ENCODE results near the gene FAM120AOS. TPM values are rescaled to one million over a fixed set of nuclear protein-coding genes. Genes with fewer than 3 reads are reported as not detected.

Gene FAM120AOS
- polyA plus RNA-seq, 2 of the 4 experiments (the other 2 are of a cell fraction): 37.1 to 85.3 TPM

- ATAC-seq (no peak), FAIRE-seq (no peak), DNase-seq (ENCODE audit: low read depth in 1 of 2, low spot score in 1 of 2) (no peak)
- WGBS (ENCODE audit: missing lambda C conversion rate): 53% methylated on average over 10 of the region's 10 CpGs
- H3K4me2 ChIP-seq: no peak overlapping the region
- POLR2A ChIA-PET: no interaction called here
- no peaks in the 10 kb centered on the region for H3K4me1 ChIP-seq
- CTCF ChIA-PET: no interaction called here
- TF ChIP-seq KDM1A (IDR thresholded peaks at IDR 0.05; ENCODE audit: low read depth): no peak
- peaks cover 28% of the 10 kb centered on the region for H3K9me3 ChIP-seq
- no peak overlapping the region for H3K4me3 ChIP-seq
- no peak overlapping the region for H3K27ac ChIP-seq
Observed at GRCh38 chr9:93422977-93423616, 30.3 kb downstream of the FAM120AOS start.

GRCh38 chr9:93419023-93419422 is 34.4 kb downstream of the FAM120AOS start:
- Histone ChIP-seq H3K9me3 (peaks cover 40% of the 10 kb centered on the region; the same call in 2 of the 3 replicates), H3K4me2 (no peak overlapping the region), H3K27ac (no peak overlapping the region), H3K4me3 (no peak overlapping the region), H3K4me1 (no peaks in the 10 kb centered on the region)
- DNase-seq (ENCODE audit: low read depth in 1 of 2, low spot score in 1 of 2): no peak
- no peak for FAIRE-seq
- ATAC-seq: no peak
- CTCF ChIA-PET: interaction anchor here (0.7 to 1.2 kb wide), 4 partner anchors 14 to 147 kb away, joined by 3 to 5 read pairs (median 4); no protein-coding TSS in a partner anchor
- POLR2A ChIA-PET: no interaction called here
- TF ChIP-seq JUNB (IDR thresholded peaks at IDR 0.05): no peak
- 21% methylated on average over 1 of the region's 1 CpG for WGBS (ENCODE audit: missing lambda C conversion rate)

GRCh38 chr9:93417538-93417937 is 35.8 kb downstream of the FAM120AOS start:
- TF ChIP-seq KDM5A (IDR thresholded peaks at IDR 0.05) (no peak), JUN (IDR thresholded peaks at IDR 0.05) (no peak), PBX3 (IDR thresholded peaks at IDR 0.05) (no peak), HDAC2 (IDR thresholded peaks at IDR 0.05) (no peak), NPAS2 (CRISPR knock-in tag; IDR thresholded peaks at IDR 0.05; ENCODE audit: borderline replicate concordance) (no peak), SREBF2 (IDR thresholded peaks at IDR 0.05) (no peak), RARB (CRISPR knock-in tag; IDR thresholded peaks at IDR 0.05) (no peak)
- WGBS (ENCODE audit: missing lambda C conversion rate): 64% methylated on average over 1 of the region's 1 CpG
- ChIA-PET CTCF (interaction anchor here (0.9 kb wide), 1 partner anchor 13 kb away, joined by 3 read pairs; no protein-coding TSS in a partner anchor), POLR2A (no interaction called here)
- DNase-seq (ENCODE audit: low read depth in 1 of 2, low spot score in 1 of 2) (no peak), ATAC-seq (no peak), FAIRE-seq (no peak)
- Histone ChIP-seq H3K4me2 (no peak overlapping the region), H3K27ac (no peak overlapping the region), H3K4me1 (no peaks in the 10 kb centered on the region), H3K4me3 (no peak overlapping the region), H3K9me3 (peaks cover 40% of the 10 kb centered on the region; the same call in 2 of the 3 replicates)

GRCh38 chr9:93416530-93417235 is 36.7 kb downstream of the FAM120AOS start:
- WGBS (ENCODE audit: missing lambda C conversion rate): 58% methylated on average over 5 of the region's 8 CpGs
- Histone ChIP-seq H3K4me3 (no peak overlapping the region), H3K27ac (no peak overlapping the region), H3K4me2 (no peak overlapping the region), H3K9me3 (peaks cover 46% of the 10 kb centered on the region; the same call in 2 of the 3 replicates), H3K4me1 (no peaks in the 10 kb centered on the region)
- no peak for ATAC-seq
- ChIA-PET POLR2A (no interaction called here), CTCF (interaction anchor here (0.9 kb wide), 1 partner anchor 14 kb away, joined by 3 read pairs; no protein-coding TSS in a partner anchor)
- no peak for TF ChIP-seq ESRRA (IDR thresholded peaks at IDR 0.05; ENCODE audit: borderline replicate concordance, low read length)
- TF ChIP-seq NR3C1 (IDR thresholded peaks at IDR 0.05): no peak
- TF ChIP-seq, protein P1, sequence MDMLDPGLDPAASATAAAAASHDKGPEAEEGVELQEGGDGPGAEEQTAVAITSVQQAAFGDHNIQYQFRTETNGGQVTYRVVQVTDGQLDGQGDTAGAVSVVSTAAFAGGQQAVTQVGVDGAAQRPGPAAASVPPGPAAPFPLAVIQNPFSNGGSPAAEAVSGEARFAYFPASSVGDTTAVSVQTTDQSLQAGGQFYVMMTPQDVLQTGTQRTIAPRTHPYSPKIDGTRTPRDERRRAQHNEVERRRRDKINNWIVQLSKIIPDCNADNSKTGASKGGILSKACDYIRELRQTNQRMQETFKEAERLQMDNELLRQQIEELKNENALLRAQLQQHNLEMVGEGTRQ (IDR thresholded peaks at IDR 0.05): no peak
- TF ChIP-seq ZNF302 (CRISPR knock-in tag; IDR thresholded peaks at IDR 0.05): no peak
- TF ChIP-seq KDM5A (IDR thresholded peaks at IDR 0.05): no peak
- TF ChIP-seq ZFP36 (IDR thresholded peaks at IDR 0.05; ENCODE audit: borderline replicate concordance, partially characterized antibody): no peak
- no peak for TF ChIP-seq RAD21 (conservative IDR thresholded peaks at IDR 0.05 in 1 of 2, IDR thresholded peaks at IDR 0.05 in 1 of 2)
- no peak for TF ChIP-seq ATOH8 (CRISPR knock-in tag; IDR thresholded peaks at IDR 0.05; ENCODE audit: low read depth)
- no peak for TF ChIP-seq ELK1 (IDR thresholded peaks at IDR 0.05; ENCODE audit: low read depth, low read length)
- TF ChIP-seq SMC3 (IDR thresholded peaks at IDR 0.05): no peak
- no peak for TF ChIP-seq EP300 (IDR thresholded peaks at IDR 0.05)
- TF ChIP-seq ZC3H11A (IDR thresholded peaks at IDR 0.05): no peak
- TF ChIP-seq RFX5 (IDR thresholded peaks at IDR 0.05): no peak
- TF ChIP-seq CHD2 (IDR thresholded peaks at IDR 0.05; ENCODE audit: low read length, partially characterized antibody): no peak
- TF ChIP-seq CBX8 (IDR thresholded peaks at IDR 0.05): no peak
- no peak for TF ChIP-seq HMGXB4 (CRISPR knock-in tag; IDR thresholded peaks at IDR 0.05; ENCODE audit: borderline replicate concordance)
- no peak for FAIRE-seq
- no peak for DNase-seq (ENCODE audit: low read depth in 1 of 2, low spot score in 1 of 2)
